Measurements from ENCODE around the gene OR52R1. TPM values are rescaled to one million over a fixed set of nuclear protein-coding genes. Genes with fewer than 3 reads are reported as not detected.
"Not testable (repeated sequence)": the region's sequence is repeated elsewhere in the genome, so short reads cannot be mapped to it uniquely, and the experiment has no call there.

Gene OR52R1
- polyA plus RNA-seq, 1 experiment: not detected

DNA sequence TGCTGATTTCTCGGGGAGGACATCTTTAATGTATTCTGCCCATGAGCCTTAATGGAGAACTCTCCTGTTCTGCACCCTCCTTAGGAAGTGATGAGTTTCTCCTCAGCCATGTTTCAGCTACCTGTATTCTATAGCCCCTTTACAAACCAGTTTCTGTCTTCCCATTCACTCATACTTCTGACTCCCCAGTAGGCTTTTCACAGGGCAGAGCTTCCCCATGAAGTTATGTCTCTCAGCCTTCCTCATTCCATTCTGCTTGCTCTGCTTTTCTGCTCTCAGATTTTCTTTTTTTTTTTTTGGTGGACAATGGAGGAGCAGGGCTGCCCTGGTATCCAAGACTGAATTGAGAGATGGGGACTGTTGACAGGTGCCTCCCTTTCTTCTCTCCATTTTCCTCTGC, 4.3 kb upstream of the OR52R1 start:
- Histone ChIP-seq H3K27me3 (ENCODE audit: control insufficient read depth, insufficient read depth, low read length) (no peaks in the 10 kb centered on the region), H3K36me3 (ENCODE audit: control insufficient read depth, insufficient read depth, low read length) (no peaks in the 10 kb centered on the region), H3K4me3 (ENCODE audit: low read depth, low read length) (no peak overlapping the region)
- ChIA-PET POLR2A (no interaction called here), CTCF (no interaction called here)
- TF ChIP-seq, protein P1, sequence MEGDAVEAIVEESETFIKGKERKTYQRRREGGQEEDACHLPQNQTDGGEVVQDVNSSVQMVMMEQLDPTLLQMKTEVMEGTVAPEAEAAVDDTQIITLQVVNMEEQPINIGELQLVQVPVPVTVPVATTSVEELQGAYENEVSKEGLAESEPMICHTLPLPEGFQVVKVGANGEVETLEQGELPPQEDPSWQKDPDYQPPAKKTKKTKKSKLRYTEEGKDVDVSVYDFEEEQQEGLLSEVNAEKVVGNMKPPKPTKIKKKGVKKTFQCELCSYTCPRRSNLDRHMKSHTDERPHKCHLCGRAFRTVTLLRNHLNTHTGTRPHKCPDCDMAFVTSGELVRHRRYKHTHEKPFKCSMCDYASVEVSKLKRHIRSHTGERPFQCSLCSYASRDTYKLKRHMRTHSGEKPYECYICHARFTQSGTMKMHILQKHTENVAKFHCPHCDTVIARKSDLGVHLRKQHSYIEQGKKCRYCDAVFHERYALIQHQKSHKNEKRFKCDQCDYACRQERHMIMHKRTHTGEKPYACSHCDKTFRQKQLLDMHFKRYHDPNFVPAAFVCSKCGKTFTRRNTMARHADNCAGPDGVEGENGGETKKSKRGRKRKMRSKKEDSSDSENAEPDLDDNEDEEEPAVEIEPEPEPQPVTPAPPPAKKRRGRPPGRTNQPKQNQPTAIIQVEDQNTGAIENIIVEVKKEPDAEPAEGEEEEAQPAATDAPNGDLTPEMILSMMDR (IDR thresholded peaks at IDR 0.05; ENCODE audit: insufficient read depth, low read depth, low read length): no peak
- DNase-seq (ENCODE audit: low read depth): no peak

DNA sequence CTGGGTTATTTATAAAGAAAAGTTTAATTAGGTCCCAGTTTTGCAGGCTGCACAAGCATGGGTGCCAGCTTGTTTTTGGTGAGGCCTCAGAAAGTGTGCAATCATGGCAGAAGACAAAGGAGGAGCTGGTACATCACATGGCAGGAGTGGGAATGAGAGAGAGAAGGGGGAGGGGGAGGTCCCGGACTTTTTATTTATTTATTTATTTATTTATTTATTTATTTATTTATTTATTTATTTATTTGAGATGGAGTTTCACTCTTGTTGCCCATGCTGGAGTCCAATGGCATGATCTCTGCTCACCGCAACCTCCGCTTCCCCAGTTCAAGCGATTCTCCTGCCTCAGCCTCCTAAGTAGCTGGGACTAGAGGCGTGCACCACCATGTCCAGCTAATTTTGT, 2.9 kb downstream of the OR52R1 start:
- POLR2A ChIA-PET: interaction anchor here (0.6 kb wide), 1 partner anchor 170 kb away, joined by 4 read pairs; no protein-coding TSS in a partner anchor
- H3K27me3 ChIP-seq (ENCODE audit: control insufficient read depth, insufficient read depth, low read length); H3K4me3 ChIP-seq (ENCODE audit: low read depth, low read length); CTCF ChIA-PET; H3K36me3 ChIP-seq (ENCODE audit: control insufficient read depth, insufficient read depth, low read length); DNase-seq (ENCODE audit: low read depth): not testable (repeated sequence)

DNA sequence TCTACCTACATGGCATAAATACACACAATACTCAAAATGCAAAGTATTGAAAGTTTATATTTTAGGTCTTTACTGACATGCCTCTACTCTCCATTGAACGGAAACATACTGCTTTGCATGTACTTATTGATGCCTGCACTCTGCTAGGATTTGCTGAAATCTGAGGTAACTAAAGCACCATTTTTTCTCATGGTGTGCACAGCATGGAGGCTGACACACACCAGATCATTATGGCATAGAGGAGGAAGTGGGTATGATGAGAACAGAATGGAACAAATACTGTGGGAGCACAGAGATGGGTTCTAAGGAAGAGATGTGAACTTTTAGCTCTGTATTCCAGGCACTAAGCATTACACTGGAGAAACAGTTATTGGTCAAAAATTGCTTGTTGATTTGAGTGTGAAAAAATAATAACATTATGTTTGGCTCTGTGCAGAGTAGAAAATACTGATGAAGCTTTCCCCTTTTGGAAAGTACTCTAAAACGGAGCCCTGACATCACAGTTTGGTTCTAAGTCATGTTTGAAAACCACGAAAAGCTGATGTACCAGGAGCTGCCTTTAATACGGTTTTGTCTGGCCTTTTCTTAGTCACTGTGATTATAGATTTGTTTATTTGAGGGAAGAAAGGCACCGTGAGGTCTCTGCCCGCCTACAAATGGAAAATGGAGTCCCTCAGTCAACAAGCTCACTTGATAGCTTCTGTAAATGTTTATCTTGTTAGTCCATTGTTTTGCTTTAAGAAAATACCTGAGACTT, 5.6 kb downstream of the OR52R1 start:
- TF ChIP-seq, protein P1 (IDR thresholded peaks at IDR 0.05; ENCODE audit: insufficient read depth, low read depth, low read length): no peak
- no peak for DNase-seq (ENCODE audit: low read depth)
- H3K4me3 ChIP-seq (ENCODE audit: low read depth, low read length): no peak overlapping the region
- H3K27me3 ChIP-seq (ENCODE audit: control insufficient read depth, insufficient read depth, low read length): no peaks in the 10 kb centered on the region
- POLR2A ChIA-PET: no interaction called here
- CTCF ChIA-PET: interaction anchor here (1.7 kb wide), 1 partner anchor 162 kb away, joined by 4 read pairs; the partner anchor contains the start of gene OR51D1
- H3K36me3 ChIP-seq (ENCODE audit: control insufficient read depth, insufficient read depth, low read length): no peaks in the 10 kb centered on the region

DNA sequence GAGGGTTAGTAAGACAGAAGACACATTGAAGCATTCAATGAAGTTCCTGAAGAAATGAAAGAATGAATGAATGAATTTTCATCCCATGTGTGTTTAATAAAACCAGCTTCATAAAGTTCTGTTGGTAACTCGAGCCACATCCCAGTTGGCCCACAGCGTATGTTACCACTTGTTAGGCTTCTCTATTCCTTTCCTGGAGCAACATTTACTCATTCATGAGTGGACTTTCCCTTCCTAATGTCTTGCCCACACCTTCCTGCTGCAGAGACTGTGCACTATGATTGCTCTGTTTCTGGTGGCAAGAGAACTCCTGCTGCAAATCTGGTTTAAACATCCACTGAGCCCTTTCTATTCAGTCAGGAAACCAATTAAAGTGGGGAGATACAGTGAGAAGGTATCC, 7.0 kb downstream of the OR52R1 start:
- TF ChIP-seq, protein P1 (IDR thresholded peaks at IDR 0.05; ENCODE audit: insufficient read depth, low read depth, low read length): no peak
- no peak for DNase-seq (ENCODE audit: low read depth)
- no peaks in the 10 kb centered on the region for H3K27me3 ChIP-seq (ENCODE audit: control insufficient read depth, insufficient read depth, low read length)
- ChIA-PET POLR2A (no interaction called here), CTCF (no interaction called here)
- no peak overlapping the region for H3K4me3 ChIP-seq (ENCODE audit: low read depth, low read length)
- no peaks in the 10 kb centered on the region for H3K36me3 ChIP-seq (ENCODE audit: control insufficient read depth, insufficient read depth, low read length)

DNA sequence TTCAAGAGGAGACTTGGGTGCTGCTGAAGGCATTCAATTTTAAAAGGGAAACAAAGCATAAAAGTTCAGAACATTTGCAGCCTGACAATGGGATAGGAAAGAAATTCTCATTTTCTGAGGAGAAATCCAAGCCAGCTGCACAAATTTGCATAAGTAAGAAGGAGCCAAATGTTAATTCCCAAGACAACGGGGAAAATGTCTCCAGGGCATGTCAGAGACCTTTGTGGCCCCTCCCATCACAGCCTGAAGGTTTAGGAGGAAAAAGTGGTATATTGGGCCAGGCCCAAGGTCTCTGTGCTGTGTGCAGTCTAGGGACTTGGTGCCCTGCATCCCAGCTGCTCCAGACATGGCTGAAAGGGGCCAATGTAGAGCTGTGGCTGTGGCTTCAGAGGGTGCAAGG, 21.7 kb downstream of the OR52R1 start:
- POLR2A ChIA-PET: no interaction called here
- no peaks in the 10 kb centered on the region for H3K27me3 ChIP-seq (ENCODE audit: control insufficient read depth, insufficient read depth, low read length)
- H3K36me3 ChIP-seq (ENCODE audit: control insufficient read depth, insufficient read depth, low read length): no peaks in the 10 kb centered on the region
- CTCF ChIA-PET: no interaction called here
- no peak for DNase-seq (ENCODE audit: low read depth)
- TF ChIP-seq, protein P1 (IDR thresholded peaks at IDR 0.05; ENCODE audit: insufficient read depth, low read depth, low read length): no peak
- no peak overlapping the region for H3K4me3 ChIP-seq (ENCODE audit: low read depth, low read length)

DNA sequence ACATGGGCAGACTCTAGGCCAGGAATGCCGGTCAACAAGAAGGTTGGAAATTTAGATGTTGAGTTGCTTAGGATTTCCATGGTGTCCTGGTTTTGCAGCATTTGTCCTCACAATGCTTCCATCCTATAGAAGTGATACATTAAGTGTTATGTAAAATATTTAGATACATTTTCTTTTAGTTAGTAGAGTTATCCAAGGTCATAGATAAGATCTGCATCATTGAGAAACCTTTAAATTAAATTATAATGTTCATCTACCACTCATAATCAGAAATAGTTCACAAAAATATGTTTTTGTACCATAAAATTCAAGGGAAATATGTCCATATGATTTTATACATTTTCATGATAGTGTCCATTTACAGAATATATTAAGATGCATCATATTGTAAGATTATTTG, 34.3 kb downstream of the OR52R1 start, which contains the start of gene OR51F1:
Gene OR51F1 (minus strand): TSS at position 101 of the 400 bp plus-strand sequence. CDS start 0 bp downstream, at position 101.
- Histone ChIP-seq H3K27me3 (ENCODE audit: control insufficient read depth, insufficient read depth, low read length) (no peaks in the 10 kb centered on the region), H3K36me3 (ENCODE audit: control insufficient read depth, insufficient read depth, low read length) (no peaks in the 10 kb centered on the region), H3K4me3 (ENCODE audit: low read depth, low read length) (no peak within 1 kb of the TSS)
- ChIA-PET CTCF (no interaction called here), POLR2A (no interaction called here)
- no peak for DNase-seq (ENCODE audit: low read depth)
- TF ChIP-seq, protein P1 (IDR thresholded peaks at IDR 0.05; ENCODE audit: insufficient read depth, low read depth, low read length): no peak
